ENCODE data around the gene SVBP. TPM values are rescaled to one million over a fixed set of nuclear protein-coding genes. Genes with fewer than 3 reads are reported as not detected.

SVBP gene
- total RNA-seq, 1 experiment from 2014 or later: 32.6 TPM

- H3K36me3 ChIP-seq (ENCODE audit: low read depth): peaks cover 24% of the 10 kb centered on the region
- no peaks in the 10 kb centered on the region for H3K9me2 ChIP-seq (ENCODE audit: insufficient read depth)
- ChIA-PET CTCF (interaction anchor here (0.6 to 1.6 kb wide), 3 partner anchors 66 to 663 kb away, joined by 3 to 15 read pairs (median 3); no protein-coding TSS in a partner anchor), POLR2A (ENCODE audit: unreplicated experiment) (interaction anchor here (0.7 kb wide), 1 partner anchor 57 kb away, joined by 4 read pairs; no protein-coding TSS in a partner anchor)
- H3K27ac ChIP-seq: no peak overlapping the region
- intact Hi-C loops (cut with micrococcal nuclease; ENCODE audit: unreplicated experiment): no loop called here
- peak overlapping the region; percentile 96 for H2AFZ ChIP-seq
- peaks cover 21% of the 10 kb centered on the region; the same call in 1 of the 2 replicates for H3F3A ChIP-seq (ENCODE audit: insufficient read depth, low read depth)
- no peaks in the 10 kb centered on the region for H3K27me3 ChIP-seq (ENCODE audit: insufficient read depth, low read depth)
- H3K9me3 ChIP-seq (ENCODE audit: insufficient read depth, low read depth): peaks cover 11% of the 10 kb centered on the region; the same call in 1 of the 2 replicates
- TF ChIP-seq EZH2 (IDR thresholded peaks at IDR 0.05; ENCODE audit: low read depth) (no peak), CTCF (conservative IDR thresholded peaks at IDR 0.05) (no peak)
- H3K79me2 ChIP-seq (ENCODE audit: low read depth): peaks cover 14% of the 10 kb centered on the region
- peak overlapping the region; percentile 95 for H3K4me2 ChIP-seq
- peaks cover 21% of the 10 kb centered on the region for H3K4me1 ChIP-seq (replicated peaks; ENCODE audit: insufficient read depth)
- H3K4me3 ChIP-seq: peak overlapping the region; percentile 80
- no peak for DNase-seq
- H4K20me1 ChIP-seq (ENCODE audit: insufficient read depth): no peaks in the 10 kb centered on the region
- TSS peak; percentile 50 for BruUV-seq (replicated peaks)
These were observed 30.0 kb upstream of the SVBP start for GRCh38 chr1:42847111-42847595.

- no peaks in the 10 kb centered on the region for H4K20me1 ChIP-seq (ENCODE audit: insufficient read depth)
- no peaks in the 10 kb centered on the region for H3K27me3 ChIP-seq (ENCODE audit: insufficient read depth, low read depth)
- POLR2A ChIA-PET (ENCODE audit: unreplicated experiment): interaction anchor here (0.5 to 0.9 kb wide), 11 partner anchors 29 to 1000 kb away, joined by 3 to 8 read pairs (median 4); partner anchors contain the start of genes C1orf50, ERMAP, P3H1 and SVBP
- intact Hi-C loops (cut with micrococcal nuclease; ENCODE audit: unreplicated experiment): no loop called here
- peak within 1 kb of the TSS; percentile 96 for H2AFZ ChIP-seq
- H3K27ac ChIP-seq: no peak within 1 kb of the TSS
- peaks cover 21% of the 10 kb centered on the region for H3K4me1 ChIP-seq (replicated peaks; ENCODE audit: insufficient read depth)
- H3F3A ChIP-seq (ENCODE audit: insufficient read depth, low read depth): peaks cover 21% of the 10 kb centered on the region; the same call in 1 of the 2 replicates
- no peaks in the 10 kb centered on the region for H3K9me2 ChIP-seq (ENCODE audit: insufficient read depth)
- no TSS peak for BruUV-seq (replicated peaks)
- TF ChIP-seq EZH2 (IDR thresholded peaks at IDR 0.05; ENCODE audit: low read depth) (no peak), CTCF (conservative IDR thresholded peaks at IDR 0.05) (peak; percentile 43; the same call in 1 of the 2 replicates)
- peak within 1 kb of the TSS; percentile 80 for H3K4me3 ChIP-seq
- DNase-seq: peak; percentile 93
- H3K9me3 ChIP-seq (ENCODE audit: insufficient read depth, low read depth): peaks cover 11% of the 10 kb centered on the region; the same call in 1 of the 2 replicates
- H3K79me2 ChIP-seq (ENCODE audit: low read depth): peaks cover 14% of the 10 kb centered on the region
- peak within 1 kb of the TSS; percentile 95 for H3K4me2 ChIP-seq
- H3K36me3 ChIP-seq (ENCODE audit: low read depth): peaks cover 19% of the 10 kb centered on the region
- CTCF ChIA-PET: interaction anchor here (0.6 to 1.6 kb wide), 8 partner anchors 29 to 662 kb away, joined by 3 to 15 read pairs (median 4); partner anchors contain the start of genes ERMAP and SVBP
These were observed 29.3 kb upstream of the SVBP start, which contains the start of gene ZNF691 for GRCh38 chr1:42846257-42847110. ZNF691 (plus strand) TSS chr1:42846613; CDS start chr1:42849659, 3,046 bp downstream.

GRCh38 chr1:42845866-42846256 is 28.7 kb upstream of the SVBP start:
- Histone ChIP-seq H3K9me2 (ENCODE audit: insufficient read depth) (no peaks in the 10 kb centered on the region), H3K27ac (no peak overlapping the region), H3K79me2 (ENCODE audit: low read depth) (peaks cover 14% of the 10 kb centered on the region), H4K20me1 (ENCODE audit: insufficient read depth) (no peaks in the 10 kb centered on the region), H3K27me3 (ENCODE audit: insufficient read depth, low read depth) (no peaks in the 10 kb centered on the region), H3K4me1 (replicated peaks; ENCODE audit: insufficient read depth) (peaks cover 21% of the 10 kb centered on the region), H3K36me3 (ENCODE audit: low read depth) (peaks cover 15% of the 10 kb centered on the region), H3F3A (ENCODE audit: insufficient read depth, low read depth) (peaks cover 21% of the 10 kb centered on the region; the same call in 1 of the 2 replicates), H3K4me2 (peak overlapping the region; percentile 95), H3K4me3 (peak overlapping the region; percentile 80), H3K9me3 (ENCODE audit: insufficient read depth, low read depth) (peaks cover 5% of the 10 kb centered on the region; the same call in 1 of the 2 replicates), H2AFZ (peak overlapping the region; percentile 96)
- TSS peak; percentile 80 for BruUV-seq (replicated peaks)
- intact Hi-C loops (cut with micrococcal nuclease; ENCODE audit: unreplicated experiment): no loop called here
- TF ChIP-seq EZH2 (IDR thresholded peaks at IDR 0.05; ENCODE audit: low read depth) (no peak), CTCF (conservative IDR thresholded peaks at IDR 0.05) (no peak)
- CTCF ChIA-PET: interaction anchor here (0.7 to 1.6 kb wide), 6 partner anchors 28 to 228 kb away, joined by 3 to 15 read pairs (median 8); partner anchors contain the start of genes ERMAP and SVBP
- POLR2A ChIA-PET (ENCODE audit: unreplicated experiment): interaction anchor here (0.5 to 0.9 kb wide), 9 partner anchors 29 to 1001 kb away, joined by 3 to 8 read pairs (median 5); partner anchors contain the start of genes C1orf50, ERMAP, P3H1 and SVBP
- no peak for DNase-seq

All from PC-9 (cell line).